CD4-positive, alpha-beta T cell treated with Interleukin-1 beta for 1 hour (primary cell): ENCODE data around the gene NPLOC4.
A peak's percentile ranks its signal among the peaks of the same experiment; 100 is the strongest.

ENCODE experiments used
- DNase-seq, 2 donors: peaks; one replicate each; pipeline ENCODE4 v3.0.0-alpha.2; 2020 to 2022

Gene NPLOC4

DNA sequence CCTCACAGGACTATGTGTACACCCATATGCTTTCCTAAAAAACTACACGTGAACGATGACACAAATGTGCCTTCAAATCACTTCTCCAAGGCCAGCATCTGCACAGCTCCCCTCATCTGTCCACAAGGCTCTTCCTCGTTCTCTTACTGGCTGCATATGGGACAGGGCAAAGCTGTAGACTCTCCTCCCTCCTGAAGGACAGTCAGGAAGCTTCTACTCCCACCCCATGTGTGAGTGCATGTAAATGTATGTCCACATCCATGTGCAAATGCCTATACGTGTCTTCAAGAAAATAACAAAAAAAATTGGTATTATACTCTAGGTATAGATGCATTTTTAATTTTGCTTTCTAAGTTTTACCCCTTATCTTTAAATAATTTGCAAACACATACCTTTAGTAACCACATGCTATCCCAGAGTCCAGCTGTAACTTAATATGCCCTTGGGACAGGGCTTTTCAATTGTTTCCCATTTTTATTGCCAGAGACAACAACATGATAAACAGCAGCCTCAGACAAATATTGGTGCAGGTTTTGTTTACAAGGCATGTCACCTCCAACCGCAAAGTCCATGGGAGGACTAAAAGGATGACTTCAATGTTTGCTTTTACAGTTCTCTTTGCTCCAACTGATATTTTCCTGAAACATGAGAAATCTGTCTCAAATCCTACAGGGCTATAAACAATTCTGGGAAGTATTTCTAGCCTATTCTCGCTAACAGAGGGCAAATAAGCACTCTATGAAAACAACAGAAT is 53.1 kb downstream of the NPLOC4 start:
- no peak for DNase-seq

DNA sequence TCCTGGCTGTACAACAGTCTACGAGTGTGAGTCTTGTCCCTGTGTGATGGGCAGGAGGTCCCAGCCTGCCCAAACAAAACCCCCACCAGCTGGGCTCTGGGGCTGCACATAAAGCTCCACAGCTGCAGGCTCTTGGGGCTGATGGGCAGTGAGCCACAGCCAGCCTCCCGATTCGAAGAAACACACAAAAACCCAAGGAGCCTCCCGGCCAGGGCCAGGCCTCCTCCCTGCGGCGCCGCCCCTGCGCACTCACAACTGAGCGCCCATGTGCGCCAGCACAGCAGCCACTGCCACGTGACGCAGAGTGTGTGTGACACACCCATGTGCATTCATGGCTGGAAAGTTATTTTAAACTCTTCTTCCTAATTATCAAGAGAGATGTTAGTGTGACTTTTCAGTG is 54.2 kb downstream of the NPLOC4 start:
- no peak for DNase-seq

DNA sequence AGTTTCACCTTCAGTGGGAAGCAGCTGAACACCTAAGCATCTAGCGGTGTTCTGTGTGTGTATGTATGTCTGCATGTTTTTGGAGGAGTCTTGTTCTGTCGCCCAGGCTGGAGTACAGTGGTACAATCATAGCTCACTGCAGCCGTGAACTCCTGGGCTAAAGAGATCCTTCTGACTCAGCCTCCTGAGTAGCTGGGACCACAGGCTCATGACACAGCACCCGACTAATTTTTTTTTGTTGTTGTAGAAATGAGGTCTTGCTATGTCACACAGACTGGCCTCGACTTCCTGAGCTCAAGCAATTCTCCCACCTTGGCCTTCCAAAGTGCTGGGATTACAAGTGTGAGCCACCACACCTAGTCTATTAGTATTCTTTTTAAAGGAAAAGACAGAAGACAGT is 54.6 kb downstream of the NPLOC4 start:
- no peak for DNase-seq

DNA sequence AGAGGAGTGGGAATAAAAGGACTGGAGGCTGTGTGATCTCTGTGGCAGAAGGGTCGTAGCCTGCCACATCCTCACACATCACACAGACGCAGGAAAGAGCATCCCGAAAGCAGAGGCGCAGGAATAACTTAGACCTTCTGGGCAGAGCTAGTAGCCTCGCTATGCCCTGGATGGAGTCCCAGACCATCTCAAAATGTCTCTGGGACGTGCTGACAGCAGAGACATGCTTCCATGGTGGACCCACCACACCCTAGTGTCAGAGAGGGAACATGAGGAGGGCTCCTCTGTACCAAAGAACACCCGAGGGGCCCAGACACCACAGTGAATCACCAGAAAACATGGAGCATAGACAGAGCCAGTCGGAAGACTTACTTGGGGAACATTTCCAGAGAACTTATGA is 55.2 kb downstream of the NPLOC4 start:
- no peak for DNase-seq

DNA sequence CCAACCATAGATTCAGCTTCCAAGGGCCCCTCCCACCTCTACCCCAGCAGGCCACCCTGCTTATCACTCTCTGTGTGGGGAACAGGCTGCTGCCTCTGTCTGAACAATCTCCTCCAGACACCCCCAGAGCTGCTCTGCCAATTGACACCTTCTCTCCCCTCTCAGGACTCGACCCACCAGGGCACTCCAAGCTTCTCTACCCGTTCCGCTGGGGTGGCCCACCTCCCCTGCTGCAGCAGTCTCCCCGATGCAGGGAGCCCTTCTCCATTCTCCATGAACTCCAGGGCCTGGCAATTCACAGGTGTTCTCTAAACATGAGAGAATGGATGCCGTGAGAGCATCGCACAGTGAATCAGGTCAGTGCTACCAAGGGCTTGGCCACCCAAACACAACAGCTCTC is 56.4 kb downstream of the NPLOC4 start:
- DNase-seq: no peak

DNA sequence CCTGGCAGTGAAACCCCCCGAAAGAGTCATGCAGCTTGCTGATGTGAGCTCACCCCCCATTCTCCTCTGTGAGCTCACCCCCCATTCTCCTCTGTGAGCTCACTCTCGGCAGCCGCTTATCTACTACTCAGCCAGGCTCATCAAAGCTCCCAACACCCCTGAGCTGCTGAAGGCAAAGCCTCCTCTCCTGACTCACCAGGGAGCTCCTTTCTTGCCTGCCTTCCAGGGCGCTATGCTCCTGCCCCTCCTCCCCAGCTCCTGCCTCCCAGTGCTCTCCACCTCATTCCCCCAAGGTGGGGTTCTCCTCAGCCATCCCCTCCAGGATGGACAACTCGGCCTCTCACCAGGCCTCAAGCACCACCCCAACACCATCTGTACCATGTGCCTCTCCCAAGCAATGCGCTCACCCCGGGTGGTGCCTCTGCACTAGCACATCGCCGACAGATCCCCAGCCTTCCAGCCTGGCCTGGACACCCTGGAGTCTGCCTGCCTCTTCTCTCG is 57.0 kb downstream of the NPLOC4 start:
- DNase-seq: no peak

DNA sequence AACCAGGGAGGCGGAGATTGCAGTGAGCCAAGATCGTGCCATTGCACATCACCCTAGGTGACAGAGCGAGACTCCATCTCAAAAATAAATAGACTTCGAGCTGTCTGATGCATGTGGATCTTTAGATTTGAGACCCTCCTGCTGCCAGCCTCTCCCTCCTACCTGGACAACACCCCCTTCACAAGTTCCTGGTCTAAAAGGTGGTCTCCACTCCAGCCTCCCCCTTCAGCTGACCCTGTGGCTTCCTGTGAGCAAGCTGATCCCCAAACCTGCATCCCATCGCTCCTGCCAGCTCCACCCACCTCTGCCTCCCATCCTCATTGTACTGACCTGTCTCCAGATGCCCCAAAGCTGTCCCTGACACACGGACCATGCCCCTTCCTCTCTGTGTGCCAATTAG is 57.6 kb downstream of the NPLOC4 start:
- DNase-seq: no peak

DNA sequence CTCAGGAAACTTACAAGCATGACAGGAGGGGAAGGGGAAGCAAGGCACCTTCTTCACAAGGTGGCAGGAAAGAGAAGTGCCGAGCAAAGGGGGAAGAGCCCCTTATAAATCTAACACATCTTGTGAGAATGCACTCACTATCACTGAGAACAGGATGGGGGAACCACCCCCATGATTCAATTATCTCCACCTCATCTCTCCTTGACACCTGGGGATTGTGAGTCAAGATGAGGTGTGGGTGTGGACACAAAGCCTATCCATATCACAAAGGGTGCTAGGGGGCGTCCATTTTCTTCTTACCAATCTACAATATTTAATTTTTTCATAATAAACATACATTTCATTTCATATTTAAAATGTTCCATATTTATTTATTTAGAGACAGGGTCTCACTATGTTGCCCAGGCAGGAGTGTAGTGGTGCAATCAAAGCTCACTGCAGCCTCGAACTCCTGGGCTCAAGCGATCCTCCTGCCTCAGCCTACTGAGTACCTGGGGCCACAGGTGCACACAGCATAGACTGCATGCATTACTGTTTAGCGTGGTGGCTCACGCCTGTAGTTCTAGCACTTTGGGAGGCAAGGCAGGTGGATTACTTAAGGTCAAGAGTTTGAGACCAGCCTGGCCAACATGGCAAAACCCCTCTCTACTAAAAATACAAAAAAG is 58.2 kb downstream of the NPLOC4 start:
- no peak for DNase-seq

DNA sequence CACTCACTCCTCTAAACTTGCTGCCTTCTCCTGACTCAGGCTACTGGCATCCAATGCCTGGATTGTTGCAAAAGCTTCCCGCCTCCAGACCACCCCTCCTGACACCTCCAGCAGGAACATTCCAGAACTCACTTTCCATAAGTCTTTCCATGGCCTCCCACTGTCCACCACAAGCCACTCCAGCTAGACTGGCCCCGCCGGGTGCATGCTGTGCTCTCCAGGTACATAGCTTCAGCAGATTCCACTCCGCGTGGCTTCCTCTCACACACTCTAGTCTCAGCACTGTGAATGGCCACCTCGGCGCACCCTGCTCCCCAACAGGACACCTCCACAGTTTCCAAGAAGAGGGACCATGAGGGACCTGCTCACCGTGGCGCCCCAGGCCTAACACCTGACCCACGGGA is 58.9 kb downstream of the NPLOC4 start:
- DNase-seq: no peak

DNA sequence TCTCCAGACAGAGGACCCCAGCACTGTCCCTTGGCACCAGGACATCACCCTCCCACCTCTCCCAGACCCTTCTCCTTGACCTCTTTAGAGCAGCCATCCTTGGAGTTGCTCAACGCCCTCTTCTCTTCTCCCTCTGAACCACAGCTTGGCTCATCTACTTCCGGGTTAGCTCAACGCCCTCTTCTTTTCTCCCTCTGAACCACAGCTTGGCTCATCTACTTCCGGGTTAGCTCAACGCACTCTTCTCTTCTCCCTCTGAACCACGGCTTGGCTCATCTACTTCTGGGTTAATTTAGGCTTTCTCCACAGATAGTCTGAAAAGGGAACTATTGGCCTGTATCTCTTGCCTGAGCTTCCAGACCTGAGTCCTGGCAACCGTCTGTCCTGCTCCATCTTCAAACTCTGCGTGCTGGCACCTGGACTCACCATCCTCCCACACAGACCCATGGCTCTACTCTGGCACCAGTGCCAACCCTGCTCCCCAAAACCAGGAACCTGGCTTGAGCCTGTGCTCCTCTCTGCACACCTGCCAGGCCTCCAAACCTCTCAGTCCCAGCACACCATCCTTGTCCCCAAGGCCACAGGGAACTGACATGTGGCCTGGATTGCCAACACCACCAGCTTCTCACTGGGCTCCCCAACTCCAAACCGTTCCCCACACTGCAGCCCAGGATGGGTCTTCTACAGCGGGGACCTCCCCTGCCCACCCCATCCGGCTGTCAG is 59.5 kb downstream of the NPLOC4 start:
- peak in 1 of 2 donors; percentile 44 for DNase-seq

DNA sequence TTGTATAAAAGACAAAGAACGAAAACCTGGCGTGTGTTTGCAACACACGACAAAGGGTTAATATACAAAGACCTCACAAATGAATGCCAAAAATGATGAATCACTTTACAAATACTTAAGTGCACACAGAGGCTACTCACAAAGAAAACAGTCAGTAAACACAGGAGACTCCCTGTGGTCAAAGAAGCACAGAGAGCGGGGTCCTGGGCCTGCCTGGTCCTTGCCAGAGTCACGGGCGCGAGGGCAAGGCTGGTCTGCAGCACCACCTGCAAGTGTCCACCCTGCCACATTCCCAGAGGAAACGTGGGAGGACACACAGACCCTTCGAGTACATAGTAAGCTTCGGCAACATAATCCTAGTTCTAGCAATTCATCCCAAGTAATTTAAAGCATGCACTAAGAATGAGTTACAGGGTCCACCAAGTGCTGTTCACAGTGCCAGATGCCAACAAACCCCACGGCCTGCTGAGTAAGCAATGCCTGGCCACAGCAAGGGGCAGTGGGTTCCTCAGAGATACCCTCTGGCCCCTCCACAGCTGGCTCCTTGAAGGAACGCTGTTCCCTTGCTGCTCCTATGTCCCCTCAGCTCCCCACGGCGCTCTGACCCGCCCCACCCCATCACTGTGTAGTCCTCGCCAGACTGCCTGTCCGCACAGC is 60.2 kb downstream of the NPLOC4 start:
- no peak for DNase-seq

DNA sequence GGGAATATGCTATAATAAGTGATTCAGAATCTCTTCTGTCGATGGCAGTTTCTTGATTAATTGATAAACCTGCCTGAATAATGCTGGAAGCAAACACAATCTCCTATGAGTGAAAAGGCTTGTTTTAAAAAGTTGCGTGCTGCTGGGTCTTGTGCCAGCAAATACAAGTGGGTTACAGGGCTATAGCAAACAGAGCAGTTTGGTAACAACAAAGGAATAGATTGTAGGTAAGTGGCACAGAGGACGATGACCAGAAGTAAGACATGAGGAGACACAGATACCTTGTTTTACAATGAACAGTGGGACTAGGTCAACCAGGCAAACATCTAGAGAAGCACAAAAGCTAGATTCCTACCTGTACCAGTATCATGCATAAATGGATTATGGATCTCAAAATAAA is 61.1 kb downstream of the NPLOC4 start:
- DNase-seq: no peak

DNA sequence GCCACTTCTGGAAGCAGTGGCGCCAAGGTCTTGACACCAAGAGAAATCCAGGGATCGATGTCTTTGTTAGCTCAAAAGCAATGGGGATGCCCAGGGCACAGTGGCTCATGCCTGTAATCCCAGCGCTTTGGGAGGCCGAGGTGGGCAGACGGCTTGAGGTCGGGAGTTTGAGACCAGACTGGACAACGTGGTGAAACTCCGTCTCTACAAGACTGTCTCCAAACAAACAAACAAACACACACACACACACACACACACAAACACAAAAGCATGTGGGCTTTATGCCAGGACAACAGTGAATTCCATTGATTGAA is 62.3 kb downstream of the NPLOC4 start:
- no peak for DNase-seq

DNA sequence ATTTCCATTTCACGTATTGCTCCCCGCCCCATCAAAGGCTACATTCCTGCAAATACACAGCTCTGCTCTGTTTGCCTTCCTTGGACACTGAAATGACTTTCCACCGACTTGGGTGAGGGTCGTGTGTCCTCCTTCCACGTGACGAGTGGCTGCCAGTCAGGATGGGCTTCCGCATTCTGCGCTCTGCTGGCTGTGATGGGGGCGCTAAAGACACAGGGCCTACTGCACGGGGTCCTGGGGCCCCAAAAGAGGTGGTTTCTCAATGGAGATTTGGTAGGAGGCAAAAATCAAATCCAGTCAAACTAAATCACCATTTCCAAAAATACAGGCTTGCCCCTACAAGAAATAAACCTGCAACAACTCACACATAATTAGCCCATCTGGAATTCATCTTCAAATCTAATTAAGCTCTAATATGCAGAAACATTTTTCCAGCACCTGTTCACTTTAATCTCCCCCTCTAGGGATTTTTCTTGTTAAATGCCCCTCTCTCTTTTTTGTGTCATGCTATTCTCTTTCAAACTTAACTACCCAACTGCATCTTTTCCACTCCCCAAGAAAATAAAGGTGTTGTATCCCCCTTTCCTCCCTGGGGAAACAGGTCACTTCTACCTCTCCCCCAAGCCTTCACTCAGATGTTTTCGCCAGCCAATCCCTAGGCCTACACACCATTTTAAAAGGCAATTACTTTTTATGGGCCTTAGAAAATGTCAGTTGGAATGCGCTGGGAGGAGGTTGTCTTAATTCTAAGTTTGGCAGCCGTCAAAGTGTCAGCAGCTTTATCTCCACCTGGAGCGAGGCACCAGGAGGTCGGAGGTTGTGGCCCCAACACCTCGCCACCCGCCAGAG is 62.9 kb downstream of the NPLOC4 start:
- no peak for DNase-seq

DNA sequence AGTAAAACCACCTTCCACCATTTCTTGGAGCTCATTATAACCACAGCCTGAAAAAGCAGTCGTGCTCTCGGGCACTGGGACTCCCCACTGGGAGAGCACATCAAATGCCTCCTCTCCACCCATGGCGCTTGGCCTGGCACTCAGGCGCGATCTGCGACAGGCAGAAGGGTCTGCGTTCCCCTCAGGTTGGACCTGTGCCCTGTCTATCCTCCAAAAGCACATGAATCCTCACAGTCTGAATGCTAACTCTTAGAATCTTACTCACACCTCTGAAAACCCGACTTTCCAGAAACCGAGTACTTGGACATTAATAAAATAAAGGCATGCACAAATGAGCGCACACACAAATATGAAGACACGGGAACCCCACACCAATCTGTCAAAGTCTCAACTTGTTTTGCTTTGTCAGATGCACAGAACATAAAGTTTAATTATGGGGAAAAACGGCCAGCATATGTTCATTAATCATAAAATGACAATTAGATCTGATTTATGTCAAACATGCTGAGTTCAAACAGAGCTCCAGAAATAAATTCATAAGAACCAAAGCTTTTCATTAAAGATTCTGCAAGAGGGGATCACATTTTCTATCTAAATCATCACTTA is 64.2 kb downstream of the NPLOC4 start:
- DNase-seq: no peak

DNA sequence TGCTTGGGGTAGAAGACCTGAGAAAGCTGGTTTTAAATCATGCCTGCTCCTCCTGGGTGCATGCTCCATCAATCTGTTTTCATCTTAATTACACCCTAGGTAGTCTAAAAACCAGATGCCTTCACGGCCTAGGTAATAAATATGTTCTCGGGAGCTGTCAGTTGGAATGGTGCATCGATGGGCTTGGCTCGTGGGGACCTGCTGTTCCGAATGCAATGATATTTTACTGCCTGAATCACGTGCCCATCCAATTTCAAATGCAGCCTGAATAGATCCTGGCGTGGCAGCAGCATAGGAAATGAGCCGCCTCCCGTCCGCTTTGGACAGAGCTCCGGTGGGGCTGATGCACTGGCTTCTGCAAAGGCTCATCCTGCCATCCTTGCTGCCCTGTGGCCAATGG is 65.9 kb downstream of the NPLOC4 start:
- DNase-seq: no peak

DNA sequence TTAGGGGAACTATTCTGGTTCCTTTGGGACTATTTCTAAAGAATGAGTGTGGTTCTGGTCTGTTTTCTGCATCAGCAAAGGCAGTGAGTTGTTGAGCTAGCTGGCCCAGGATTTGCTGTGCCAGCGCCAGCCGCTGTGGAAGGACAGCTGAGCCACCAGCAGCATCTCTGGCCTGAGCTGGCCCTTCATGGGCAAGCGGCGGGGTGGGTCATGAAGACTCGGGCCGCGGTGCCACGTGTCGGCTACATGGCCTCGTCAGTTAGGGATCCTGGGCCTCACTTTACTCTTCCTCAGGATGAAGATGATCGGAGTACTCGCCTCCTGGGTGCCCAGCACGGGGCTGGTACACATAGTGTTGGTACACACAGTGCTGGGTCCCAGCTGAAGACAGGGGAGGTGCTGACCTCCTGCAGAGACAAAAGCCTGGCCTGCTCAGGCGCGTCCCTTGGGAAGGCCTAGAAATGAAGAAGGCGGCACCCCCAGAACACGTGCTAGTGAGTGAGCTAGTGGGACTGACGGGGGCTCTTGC is 66.9 kb downstream of the NPLOC4 start:
- DNase-seq: no peak

DNA sequence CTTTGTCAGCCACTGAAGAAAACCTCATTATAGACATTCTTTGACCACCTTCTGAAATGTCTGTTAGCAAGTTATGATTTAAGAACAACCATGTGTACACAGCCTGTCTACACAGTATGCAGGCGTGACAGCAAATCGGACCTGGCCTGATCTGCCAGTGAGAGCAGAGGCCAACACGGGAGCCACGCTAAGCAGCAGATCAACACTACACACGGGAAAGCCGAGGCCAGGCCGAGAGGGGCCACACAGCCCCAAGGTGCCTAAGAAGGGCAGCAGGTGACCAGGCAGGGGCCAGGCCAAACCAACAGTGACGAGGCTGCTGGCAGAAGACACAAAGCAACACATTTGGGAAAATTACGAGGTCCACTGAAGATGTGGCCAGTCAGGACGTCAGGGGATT is 68.5 kb downstream of the NPLOC4 start:
- no peak for DNase-seq

DNA sequence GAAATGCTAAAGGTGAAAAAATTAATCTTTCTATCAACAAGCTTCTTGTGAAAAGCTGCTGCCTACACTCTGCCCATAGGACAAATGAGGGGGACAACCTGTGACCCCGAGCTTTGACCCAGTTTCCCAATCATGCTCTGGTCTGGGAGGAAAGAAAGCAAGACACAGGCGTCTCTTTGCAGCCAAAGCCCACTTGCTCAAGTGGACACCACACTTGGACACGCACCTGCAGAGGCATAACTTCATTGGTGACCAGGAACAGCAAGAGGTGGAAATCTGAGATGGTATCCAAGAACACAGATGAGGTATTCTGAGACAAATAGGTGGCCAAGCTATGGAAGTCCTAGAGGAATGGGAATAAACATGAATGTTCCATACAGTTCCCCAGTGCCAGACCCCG is 69.7 kb downstream of the NPLOC4 start:
- DNase-seq: no peak

DNA sequence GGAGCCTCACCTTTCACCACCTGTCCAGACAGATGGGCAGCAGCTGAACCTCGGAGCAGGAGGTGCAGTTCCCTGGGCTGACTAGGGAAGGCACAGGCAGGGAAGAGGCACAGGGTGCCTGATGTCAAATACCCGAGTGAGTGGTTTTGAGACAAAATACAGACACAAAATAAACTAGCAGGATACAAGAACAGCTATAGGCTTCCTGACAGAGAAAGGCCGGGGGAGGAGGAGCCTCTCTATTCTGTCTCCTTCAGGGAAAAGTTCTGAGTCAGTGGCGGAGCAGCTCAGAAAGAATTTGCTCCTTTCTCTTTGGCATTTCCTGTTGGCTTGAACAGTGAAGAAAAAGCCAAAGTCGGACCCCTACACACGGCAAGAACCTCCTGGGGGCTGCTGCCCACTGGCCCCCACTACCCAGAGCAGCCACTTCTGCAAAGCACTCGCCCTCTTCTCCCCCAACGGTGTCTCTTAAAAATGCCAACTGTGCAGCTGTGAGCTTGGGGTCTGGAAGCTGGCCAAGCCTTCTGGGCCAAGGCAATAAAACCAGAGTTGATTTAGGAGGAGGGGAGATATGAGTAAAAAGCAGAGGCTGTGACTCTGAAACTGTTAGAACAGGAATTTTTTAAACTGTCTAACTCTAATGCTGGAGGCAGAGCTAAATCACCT is 70.3 kb downstream of the NPLOC4 start:
- DNase-seq: no peak

DNA sequence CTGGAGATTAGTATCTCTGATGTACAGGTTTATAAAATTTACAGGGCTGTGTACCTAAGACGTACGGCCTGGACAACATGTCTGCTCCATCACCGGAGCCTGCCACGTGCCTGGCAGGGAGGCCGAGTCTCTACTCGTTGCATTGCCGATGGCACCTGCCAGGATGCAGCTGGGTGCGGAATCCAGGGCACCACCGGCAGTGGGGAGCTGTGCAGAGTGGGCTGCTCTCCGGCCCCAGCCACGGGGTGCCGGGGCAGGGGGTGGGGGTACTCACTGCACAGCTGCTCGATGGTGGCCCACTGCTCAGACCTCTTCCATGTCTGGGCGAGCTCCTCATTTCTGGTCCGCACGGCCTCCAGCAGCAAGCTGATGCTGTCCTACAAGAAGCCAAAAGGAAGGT is 71.7 kb downstream of the NPLOC4 start:
- DNase-seq: no peak
